H9 (cell line): ENCODE measurements around the gene PLA2G4D. TPM values are rescaled to one million over a fixed set of nuclear protein-coding genes. Genes with fewer than 3 reads are reported as not detected.

ENCODE experiments used
- DNase-seq: peaks from one replicate; pipeline ENCODE4 v3.0.0-alpha.2; 2017
- H2AFZ ChIP-seq: one replicate; pipeline ENCODE4 v1.6.1; 2013; ENCODE audit warnings: mild to moderate bottlenecking, low read length, control low read depth, moderate library complexity
- H2AK5ac ChIP-seq: 2 replicates; pipeline ENCODE4 v1.6.1; 2013; ENCODE audit warnings: low read length, control low read depth, mixed read lengths; ENCODE audit not compliant: insufficient read length
- H2BK120ac ChIP-seq: one replicate; pipeline ENCODE4 v1.6.1; 2013; ENCODE audit warnings: low read depth, mild to moderate bottlenecking, low read length, control low read depth, inconsistent platforms; ENCODE audit not compliant: poor library complexity, severe bottlenecking
- H2BK12ac ChIP-seq: 2 replicates; pipeline ENCODE4 v1.6.1; 2013; ENCODE audit warnings: low read length, control low read depth, mixed read lengths, low read depth; ENCODE audit not compliant: insufficient read length
- H2BK15ac ChIP-seq: 2 replicates; pipeline ENCODE4 v1.6.1; 2013; ENCODE audit warnings: low read depth, low read length, control low read depth
- H2BK20ac ChIP-seq: one replicate; pipeline ENCODE4 v1.6.1; 2013; ENCODE audit warnings: low read depth, mild to moderate bottlenecking, low read length, control low read depth, inconsistent platforms; ENCODE audit not compliant: poor library complexity, severe bottlenecking
- H2BK5ac ChIP-seq: 2 replicates; pipeline ENCODE4 v1.6.1; 2013; ENCODE audit warnings: low read length, control low read depth, mixed read lengths; ENCODE audit not compliant: insufficient read length
- H3K14ac ChIP-seq: 2 replicates; pipeline ENCODE4 v1.6.1; 2013; ENCODE audit warnings: low read length, control low read depth; ENCODE audit not compliant: insufficient read depth
- H3K18ac ChIP-seq: 2 replicates; pipeline ENCODE4 v1.6.1; 2013; ENCODE audit warnings: low read depth, mild to moderate bottlenecking, mixed read lengths, low read length, control low read depth; ENCODE audit not compliant: insufficient read length
- H3K23ac ChIP-seq: 2 replicates; pipeline ENCODE4 v1.6.1; 2013; ENCODE audit warnings: low read length, control low read depth, mixed read lengths, low read depth; ENCODE audit not compliant: insufficient read length
- H3K23me2 ChIP-seq: 2 replicates; pipeline ENCODE4 v1.6.1; 2013; ENCODE audit warnings: low read depth, mild to moderate bottlenecking, mixed read lengths, low read length, control low read depth; ENCODE audit not compliant: insufficient read length, poor library complexity, severe bottlenecking
- H3K27ac ChIP-seq: 2 replicates; pipeline ENCODE4 v1.5.1; 2013; ENCODE audit warnings: low read length, control low read depth, mixed read lengths, low read depth; ENCODE audit not compliant: insufficient read length
- H3K27me3 ChIP-seq: 2 replicates; pipeline ENCODE4 v1.6.1; 2013; ENCODE audit warnings: low read length, control low read depth, inconsistent platforms; ENCODE audit not compliant: insufficient read depth
- H3K4ac ChIP-seq: 2 replicates; pipeline ENCODE4 v1.6.1; 2013; ENCODE audit warnings: low read depth, mild to moderate bottlenecking, control low read depth, inconsistent platforms, low read length, moderate library complexity
- H3K4me1 ChIP-seq: 2 replicates; pipeline ENCODE4 v1.6.1; 2013; ENCODE audit warnings: low read length, control low read depth, inconsistent platforms; ENCODE audit not compliant: insufficient read depth
- H3K4me2 ChIP-seq: 2 replicates; pipeline ENCODE4 v1.6.1; 2013; ENCODE audit warnings: low read length, control low read depth, mixed read lengths; ENCODE audit not compliant: insufficient read length, insufficient read depth
- H3K56ac ChIP-seq: 2 replicates; pipeline ENCODE4 v1.6.1; 2013; ENCODE audit warnings: low read depth, mild to moderate bottlenecking, mixed read lengths, low read length, control low read depth; ENCODE audit not compliant: insufficient read length
- H3K79me1 ChIP-seq: 2 replicates; pipeline ENCODE4 v1.6.1; 2013; ENCODE audit warnings: low read depth, mild to moderate bottlenecking, moderate library complexity, low read length, control low read depth, inconsistent platforms; ENCODE audit not compliant: insufficient read depth, poor library complexity, severe bottlenecking
- H3K79me2 ChIP-seq: 2 replicates; pipeline ENCODE4 v1.6.1; 2013; ENCODE audit warnings: low read length, control low read depth, inconsistent platforms; ENCODE audit not compliant: insufficient read depth
- H3K9ac ChIP-seq: 2 replicates; pipeline ENCODE4 v1.6.1; 2013; ENCODE audit warnings: low read length, control low read depth, mixed read lengths; ENCODE audit not compliant: insufficient read length; ENCODE audit errors: extremely low read depth
- H3K9me3 ChIP-seq: one replicate; pipeline ENCODE4 v1.6.1; 2013; ENCODE audit warnings: low read depth, low read length, inconsistent platforms; ENCODE audit not compliant: control insufficient read depth
- H3T11ph ChIP-seq: one replicate; pipeline ENCODE4 v1.6.1; 2013; ENCODE audit warnings: mild to moderate bottlenecking, low read length, control low read depth, inconsistent platforms
- H4K20me1 ChIP-seq: one replicate; pipeline ENCODE4 v1.6.1; 2013; ENCODE audit not compliant: control insufficient read depth, insufficient read length, insufficient read depth
- H4K5ac ChIP-seq: 2 replicates; pipeline ENCODE4 v1.6.1; 2013; ENCODE audit warnings: low read depth, mild to moderate bottlenecking, mixed read lengths, low read length, control low read depth; ENCODE audit not compliant: insufficient read length
- H4K8ac ChIP-seq: replicated peaks from 2 replicates; pipeline ENCODE4 v1.6.1; 2013; ENCODE audit warnings: low read length, control low read depth, mixed read lengths, low read depth; ENCODE audit not compliant: insufficient read length
- H4K91ac ChIP-seq: 2 replicates; pipeline ENCODE4 v1.6.1; 2013; ENCODE audit warnings: low read depth, mild to moderate bottlenecking, moderate library complexity, mixed read lengths, low read length, control low read depth; ENCODE audit not compliant: insufficient read length
- H3K27ac Mint-ChIP-seq, 3 experiments: 2 replicates in 2 of 3; 3 replicates in 1 of 3; pipeline ENCODE4 v1.8.0; 2020 to 2021; ENCODE audit warnings: mixed read lengths in 3 of 3, mild to moderate bottlenecking in 1 of 3, moderate library complexity in 1 of 3
- H3K27me3 Mint-ChIP-seq: 2 replicates; pipeline ENCODE4 v1.8.0; 2021; ENCODE audit warnings: low read depth, mild to moderate bottlenecking, moderate library complexity, mixed read lengths
- H3K36me3 Mint-ChIP-seq, 3 experiments: 2 replicates in 2 of 3; 3 replicates in 1 of 3; pipeline ENCODE4 v1.8.0; 2020 to 2021; ENCODE audit warnings: low read depth in 3 of 3, mixed read lengths in 3 of 3; ENCODE audit not compliant: insufficient read depth in 1 of 3
- H3K4me1 Mint-ChIP-seq, 2 experiments: 2 replicates each; pipeline ENCODE4 v1.8.0; 2020; ENCODE audit warnings: mixed read lengths in 2 of 2
- H3K4me3 Mint-ChIP-seq, 2 experiments: 2 replicates in 1 of 2; 3 replicates in 1 of 2; pipeline ENCODE4 v1.8.0; 2020 to 2021; ENCODE audit warnings: mild to moderate bottlenecking in 2 of 2, mixed read lengths in 2 of 2, moderate library complexity in 1 of 2
- H3K9me3 Mint-ChIP-seq, 2 experiments: 2 replicates in 1 of 2; 3 replicates in 1 of 2; pipeline ENCODE4 v1.8.0; 2020; ENCODE audit warnings: mild to moderate bottlenecking in 2 of 2, mixed read lengths in 2 of 2, moderate library complexity in 1 of 2
- CTCF ChIP-seq: fragments of 200-600 bp; sonication (generic); conservative IDR thresholded peaks from 3 replicates; pipeline ENCODE4 v1.8.0; 2021; ENCODE audit warnings: antibody characterized with exemption, mild to moderate bottlenecking
- WGBS: extraction: QIAGEN DNeasy Blood & Tissue Kit; methylation state at CpG from one replicate; pipeline ENCODE4 v1.1.7; 2013; ENCODE audit warnings: missing lambda C conversion rate, low lambda C conversion rate, mixed read lengths; ENCODE audit not compliant: insufficient read length; ENCODE audit errors: extremely low coverage; 5-methylcytosine and 5-hydroxymethylcytosine counted together
- total RNA-seq: library from RNA; stranded (reverse); gene quantifications from 2 replicates; pipeline ENCODE4 v1.2.1, GENCODE V29; 2021

The PLA2G4D gene
- total RNA-seq, 1 experiment from 2014 or later = 0.33 TPM

- no peak overlapping the region for H2BK120ac ChIP-seq
- H4K91ac ChIP-seq = no peak overlapping the region
- no peak overlapping the region for H3K56ac ChIP-seq
- Mint-ChIP-seq H3K36me3 (no peaks in the 10 kb centered on the region), H3K4me1 (peaks cover 33 to 35% of the 10 kb centered on the region in 2 experiments), H3K27me3 (peaks cover 6% of the 10 kb centered on the region), H3K9me3 (no peaks in the 10 kb centered on the region; a peak in 1 of 5 replicates), H3K27ac (no peak overlapping the region), H3K4me3 (no peak overlapping the region)
- H3K79me2 ChIP-seq = no peaks in the 10 kb centered on the region
- no peak overlapping the region for H2BK12ac ChIP-seq
- H3K14ac ChIP-seq = no peak overlapping the region
- H2AFZ ChIP-seq = no peak overlapping the region
- DNase-seq = no peak
- H3K9ac ChIP-seq = no peak overlapping the region
- H2BK15ac ChIP-seq = no peak overlapping the region
- no peak overlapping the region for H2BK20ac ChIP-seq
- no peak overlapping the region for H3K18ac ChIP-seq
- no peak overlapping the region for H3K4ac ChIP-seq
- H2BK5ac ChIP-seq = no peak overlapping the region
- no peak overlapping the region for H3T11ph ChIP-seq
- no peaks in the 10 kb centered on the region for H3K27me3 ChIP-seq
- H3K4me1 ChIP-seq = no peaks in the 10 kb centered on the region; the same call in 1 of the 2 replicates
- WGBS = no CpG with 5 or more reads among the region's 1 CpG
- no peaks in the 10 kb centered on the region for H3K23me2 ChIP-seq
- no peaks in the 10 kb centered on the region for H4K20me1 ChIP-seq
- no peak overlapping the region for H2AK5ac ChIP-seq
- H4K8ac ChIP-seq = no peak overlapping the region
- H4K5ac ChIP-seq = no peak overlapping the region
- no peak overlapping the region for H3K27ac ChIP-seq
- no peak overlapping the region for H3K4me2 ChIP-seq
- H3K9me3 ChIP-seq = no peaks in the 10 kb centered on the region
- no peaks in the 10 kb centered on the region for H3K79me1 ChIP-seq
- no peak overlapping the region for H3K23ac ChIP-seq
- TF ChIP-seq CTCF = no peak
Observed at GRCh38 chr15:42082141-42082540, 12.2 kb downstream of the PLA2G4D start.
